ENCODE results near the gene METTL21A.

DNA sequence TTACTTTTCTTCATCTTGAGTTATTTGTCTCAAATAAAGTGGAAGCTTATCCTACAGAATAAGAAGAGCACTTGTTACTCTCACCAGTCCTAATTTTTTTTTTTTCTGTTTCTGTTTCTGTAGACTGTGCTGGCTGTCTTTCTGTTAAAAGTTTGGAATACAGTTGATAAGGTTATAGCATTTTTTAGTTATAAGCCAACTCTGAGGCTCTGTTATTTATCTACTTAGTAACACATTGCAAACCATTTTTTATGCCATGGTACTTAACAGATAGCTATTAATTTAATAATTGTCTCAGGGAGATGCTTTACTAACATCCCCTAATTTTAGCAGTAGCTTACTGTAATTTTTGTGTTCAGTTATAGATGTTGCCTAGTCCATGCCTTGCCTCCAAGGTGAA is 57.5 kb downstream of the METTL21A start:
- no peak for TF ChIP-seq MYC (IDR thresholded peaks at IDR 0.05; ENCODE audit: low read depth, low read length)
- no peak for TF ChIP-seq POLR2A (IDR thresholded peaks at IDR 0.05; ENCODE audit: extremely low read depth, insufficient read length)
- TF ChIP-seq, protein P1, sequence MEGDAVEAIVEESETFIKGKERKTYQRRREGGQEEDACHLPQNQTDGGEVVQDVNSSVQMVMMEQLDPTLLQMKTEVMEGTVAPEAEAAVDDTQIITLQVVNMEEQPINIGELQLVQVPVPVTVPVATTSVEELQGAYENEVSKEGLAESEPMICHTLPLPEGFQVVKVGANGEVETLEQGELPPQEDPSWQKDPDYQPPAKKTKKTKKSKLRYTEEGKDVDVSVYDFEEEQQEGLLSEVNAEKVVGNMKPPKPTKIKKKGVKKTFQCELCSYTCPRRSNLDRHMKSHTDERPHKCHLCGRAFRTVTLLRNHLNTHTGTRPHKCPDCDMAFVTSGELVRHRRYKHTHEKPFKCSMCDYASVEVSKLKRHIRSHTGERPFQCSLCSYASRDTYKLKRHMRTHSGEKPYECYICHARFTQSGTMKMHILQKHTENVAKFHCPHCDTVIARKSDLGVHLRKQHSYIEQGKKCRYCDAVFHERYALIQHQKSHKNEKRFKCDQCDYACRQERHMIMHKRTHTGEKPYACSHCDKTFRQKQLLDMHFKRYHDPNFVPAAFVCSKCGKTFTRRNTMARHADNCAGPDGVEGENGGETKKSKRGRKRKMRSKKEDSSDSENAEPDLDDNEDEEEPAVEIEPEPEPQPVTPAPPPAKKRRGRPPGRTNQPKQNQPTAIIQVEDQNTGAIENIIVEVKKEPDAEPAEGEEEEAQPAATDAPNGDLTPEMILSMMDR (IDR thresholded peaks at IDR 0.05; ENCODE audit: low read depth, low read length), result no peak
- TF ChIP-seq MAX (IDR thresholded peaks at IDR 0.05; ENCODE audit: low read depth, low read length), result no peak
